Endodermal cell (in vitro differentiated cells): ENCODE data around the gene MAP3K5. TPM values are rescaled to one million over a fixed set of nuclear protein-coding genes. Genes with fewer than 3 reads are reported as not detected.

Source experiments
- DNase-seq: peaks from one replicate; pipeline ENCODE4 v3.0.0-alpha.2; 2017
- H3K27ac ChIP-seq: 2 replicates; pipeline ENCODE4 v1.5.1; 2013; ENCODE audit warnings: mild to moderate bottlenecking, low read depth, low read length, moderate library complexity
- H3K27me3 ChIP-seq: 2 replicates; pipeline ENCODE4 v1.6.1; 2013; ENCODE audit warnings: mild to moderate bottlenecking, low read length, moderate library complexity; ENCODE audit not compliant: insufficient read depth, control insufficient read depth, poor library complexity, severe bottlenecking
- H3K36me3 ChIP-seq: 2 replicates; pipeline ENCODE4 v1.7.0; 2013; ENCODE audit warnings: mild to moderate bottlenecking, low read length, moderate library complexity; ENCODE audit not compliant: control insufficient read depth, insufficient read depth
- H3K4me1 ChIP-seq: one replicate; pipeline ENCODE4 v1.7.0; 2013; ENCODE audit warnings: low read length; ENCODE audit not compliant: control insufficient read depth, insufficient read depth
- H3K4me3 ChIP-seq: 2 replicates; pipeline ENCODE4 v1.5.1; 2013; ENCODE audit warnings: mild to moderate bottlenecking, low read length, moderate library complexity
- H3K9ac ChIP-seq: 2 replicates; pipeline ENCODE4 v1.6.1; 2013; ENCODE audit warnings: mild to moderate bottlenecking, low read length, moderate library complexity; ENCODE audit not compliant: poor library complexity, severe bottlenecking; ENCODE audit errors: extremely low read depth
- H3K9me3 ChIP-seq: 2 replicates; pipeline ENCODE4 v1.6.1; 2013; ENCODE audit warnings: mild to moderate bottlenecking, low read length, moderate library complexity; ENCODE audit not compliant: control insufficient read depth
- H3K27ac Mint-ChIP-seq: 2 replicates; pipeline ENCODE4 v1.8.0; 2020; ENCODE audit warnings: mixed read lengths
- H3K27me3 Mint-ChIP-seq: 2 replicates; pipeline ENCODE4 v1.8.0; 2021; ENCODE audit warnings: mild to moderate bottlenecking, mixed read lengths; ENCODE audit not compliant: insufficient read depth
- H3K36me3 Mint-ChIP-seq: 2 replicates; pipeline ENCODE4 v1.8.0; 2020; ENCODE audit warnings: low read depth, mixed read lengths
- H3K4me1 Mint-ChIP-seq: 2 replicates; pipeline ENCODE4 v1.8.0; 2020; ENCODE audit warnings: mixed read lengths
- H3K4me3 Mint-ChIP-seq: 2 replicates; pipeline ENCODE4 v1.8.0; 2020; ENCODE audit warnings: mild to moderate bottlenecking, moderate library complexity, mixed read lengths
- H3K9me3 Mint-ChIP-seq: 2 replicates; pipeline ENCODE4 v1.8.0; 2020; ENCODE audit warnings: mild to moderate bottlenecking, mixed read lengths
- WGBS, 2 experiments: methylation state at CpG; one replicate each; pipeline versions ENCODE4 v1.1.5 to v1.1.7; 2013; ENCODE audit warnings: missing lambda C conversion rate in 2 of 2, mixed read lengths in 1 of 2; ENCODE audit not compliant: insufficient coverage in 1 of 2, insufficient read length in 1 of 2; 5-methylcytosine and 5-hydroxymethylcytosine counted together
- total RNA-seq, 2 donors: library from RNA; stranded (reverse); fragmentation: NEBNext Ultra II Directional in 1 of 2; extraction: Animal tissue kit (Norgen Biotek cat#: 25700) in 1 of 2; gene quantifications; 2 replicates in 1 of 2; 3 replicates in 1 of 2; pipeline ENCODE4 v1.2.1, GENCODE V29; 2021
- TF ChIP-seq, protein P1 (sequence below): fragments of 200-600 bp; sonication (generic); conservative IDR thresholded peaks from 2 replicates; pipeline ENCODE4 v1.5.0; 2021; ENCODE audit warnings: antibody characterized with exemption, mild to moderate bottlenecking

The MAP3K5 gene
- total RNA-seq, 2 donors from 2014 or later: 1.6 to 3.4 TPM

DNA sequence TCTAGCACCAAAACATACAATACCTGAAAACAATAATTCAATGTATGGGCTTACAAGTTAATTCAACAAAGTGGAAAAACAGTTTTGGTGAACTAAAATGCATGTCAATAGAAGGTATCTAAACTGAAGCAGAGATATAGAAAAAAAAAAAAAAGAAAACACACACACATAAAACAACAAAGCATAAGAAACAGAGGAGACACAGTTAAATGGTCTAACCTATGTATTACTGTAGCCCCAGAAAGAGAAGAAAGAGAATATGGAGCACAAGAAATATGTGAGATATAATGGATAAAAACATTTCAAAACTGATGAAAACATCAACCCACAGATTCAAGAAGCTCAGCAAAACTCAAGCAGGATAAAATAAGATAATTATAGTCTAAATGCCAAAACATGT lies 118.7 kb downstream of the MAP3K5 start:
- Mint-ChIP-seq H3K4me3 (no peak overlapping the region), H3K36me3 (no peaks in the 10 kb centered on the region), H3K9me3 (no peaks in the 10 kb centered on the region), H3K27me3 (no peaks in the 10 kb centered on the region), H3K4me1 (peaks cover 3% of the 10 kb centered on the region), H3K27ac (no peak overlapping the region)
- Histone ChIP-seq H3K4me3 (no peak overlapping the region), H3K27me3 (no peaks in the 10 kb centered on the region), H3K36me3 (no peaks in the 10 kb centered on the region), H3K9me3 (peaks cover 5% of the 10 kb centered on the region), H3K27ac (no peak overlapping the region), H3K4me1 (no peaks in the 10 kb centered on the region), H3K9ac (no peak overlapping the region)
- TF ChIP-seq, protein P1, sequence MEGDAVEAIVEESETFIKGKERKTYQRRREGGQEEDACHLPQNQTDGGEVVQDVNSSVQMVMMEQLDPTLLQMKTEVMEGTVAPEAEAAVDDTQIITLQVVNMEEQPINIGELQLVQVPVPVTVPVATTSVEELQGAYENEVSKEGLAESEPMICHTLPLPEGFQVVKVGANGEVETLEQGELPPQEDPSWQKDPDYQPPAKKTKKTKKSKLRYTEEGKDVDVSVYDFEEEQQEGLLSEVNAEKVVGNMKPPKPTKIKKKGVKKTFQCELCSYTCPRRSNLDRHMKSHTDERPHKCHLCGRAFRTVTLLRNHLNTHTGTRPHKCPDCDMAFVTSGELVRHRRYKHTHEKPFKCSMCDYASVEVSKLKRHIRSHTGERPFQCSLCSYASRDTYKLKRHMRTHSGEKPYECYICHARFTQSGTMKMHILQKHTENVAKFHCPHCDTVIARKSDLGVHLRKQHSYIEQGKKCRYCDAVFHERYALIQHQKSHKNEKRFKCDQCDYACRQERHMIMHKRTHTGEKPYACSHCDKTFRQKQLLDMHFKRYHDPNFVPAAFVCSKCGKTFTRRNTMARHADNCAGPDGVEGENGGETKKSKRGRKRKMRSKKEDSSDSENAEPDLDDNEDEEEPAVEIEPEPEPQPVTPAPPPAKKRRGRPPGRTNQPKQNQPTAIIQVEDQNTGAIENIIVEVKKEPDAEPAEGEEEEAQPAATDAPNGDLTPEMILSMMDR: no peak
- DNase-seq: no peak

DNA sequence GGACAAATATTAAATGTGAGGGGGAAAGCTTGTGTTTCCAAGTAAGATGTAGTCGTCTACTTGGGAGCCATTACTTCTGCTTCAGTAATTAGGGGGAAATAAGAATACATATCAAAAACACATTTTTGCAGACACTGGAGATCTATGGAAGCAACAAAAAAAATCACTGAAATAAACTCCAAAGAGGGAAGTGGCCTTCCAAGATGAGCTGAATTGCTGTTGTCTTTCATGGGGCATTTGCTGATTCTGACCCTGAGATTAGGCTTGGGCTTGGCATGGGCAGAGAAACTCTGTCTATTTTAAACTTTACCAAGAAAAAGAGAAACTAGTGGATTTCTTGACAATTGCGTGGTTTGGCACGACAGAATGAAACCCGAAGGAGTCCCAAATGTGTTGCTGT lies 120.1 kb downstream of the MAP3K5 start:
- H3K4me1 ChIP-seq: no peaks in the 10 kb centered on the region
- Mint-ChIP-seq H3K27me3 (no peaks in the 10 kb centered on the region), H3K27ac (no peak overlapping the region), H3K4me3 (no peak overlapping the region), H3K4me1 (peaks cover 3% of the 10 kb centered on the region), H3K9me3 (no peaks in the 10 kb centered on the region), H3K36me3 (no peaks in the 10 kb centered on the region)
- H3K9me3 ChIP-seq: peaks cover 5% of the 10 kb centered on the region
- H3K27ac ChIP-seq: no peak overlapping the region
- no peaks in the 10 kb centered on the region for H3K27me3 ChIP-seq
- TF ChIP-seq, protein P1: no peak
- 88 to 97% methylated on average over 3 to 4 of the region's 4 CpGs for WGBS, 2 experiments
- no peak overlapping the region for H3K9ac ChIP-seq
- DNase-seq: no peak
- no peak overlapping the region for H3K4me3 ChIP-seq
- H3K36me3 ChIP-seq: no peaks in the 10 kb centered on the region

DNA sequence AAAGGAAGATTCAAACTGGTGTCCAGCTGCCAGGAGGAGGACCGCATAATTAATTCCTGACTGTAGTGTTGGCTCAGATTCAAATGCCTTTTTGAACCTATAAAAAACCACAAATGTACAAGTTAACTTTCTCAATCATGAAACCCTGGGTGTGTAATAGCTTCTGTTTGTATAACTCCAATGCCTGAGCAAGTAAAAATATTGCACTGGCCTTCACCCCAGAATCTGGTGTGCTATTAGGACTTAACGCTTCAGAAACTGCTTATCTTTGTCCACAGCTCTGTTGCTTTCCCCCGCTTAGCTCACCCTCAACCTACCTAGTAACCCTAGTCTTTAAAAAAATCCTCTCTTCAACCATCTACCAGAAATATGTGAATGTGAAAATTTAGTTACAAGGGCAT lies 123.0 kb downstream of the MAP3K5 start:
- H3K27ac ChIP-seq: no peak overlapping the region
- Mint-ChIP-seq H3K9me3 (no peaks in the 10 kb centered on the region), H3K4me1 (peaks cover 3% of the 10 kb centered on the region), H3K36me3 (no peaks in the 10 kb centered on the region), H3K4me3 (no peak overlapping the region), H3K27me3 (no peaks in the 10 kb centered on the region), H3K27ac (no peak overlapping the region)
- no peak overlapping the region for H3K9ac ChIP-seq
- H3K27me3 ChIP-seq: no peaks in the 10 kb centered on the region
- no peak for DNase-seq
- 97 to 100% methylated on average over 2 to 3 of the region's 3 CpGs for WGBS, 2 experiments
- TF ChIP-seq, protein P1: no peak
- H3K4me3 ChIP-seq: no peak overlapping the region
- H3K9me3 ChIP-seq: peaks cover 5% of the 10 kb centered on the region
- H3K36me3 ChIP-seq: no peaks in the 10 kb centered on the region
- H3K4me1 ChIP-seq: no peaks in the 10 kb centered on the region
